Stimulated activated CD8-positive, alpha-beta memory T cell treated with anti-CD3 and anti-CD28 coated beads, Interleukin-15, amount 100 ng/mL, for 1 hour (primary cell): ENCODE data around the gene MST1R.
A peak's percentile ranks its signal among the peaks of the same experiment; 100 is the strongest.
"Not testable (repeated sequence)": the region's sequence is repeated elsewhere in the genome, so short reads cannot be mapped to it uniquely, and the experiment has no call there.

Experiments used
- DNase-seq: peaks from one replicate; pipeline ENCODE4 v3.0.0-alpha.2; 2020; ENCODE audit warnings: low read depth

MST1R gene

GRCh38 chr3:49903451-49904424 lies at the start of gene MST1R:
TSS of gene MST1R (minus strand) at chr3:49903873. CDS start at chr3:49903609, 264 bp downstream.
- peak; percentile 57 for DNase-seq

GRCh38 chr3:49952924-49953323 lies 49.3 kb upstream of the MST1R start:
- DNase-seq, result no peak

GRCh38 chr3:49942651-49943050 lies 39.0 kb upstream of the MST1R start:
- no peak for DNase-seq

GRCh38 chr3:49940667-49941249 lies 37.1 kb upstream of the MST1R start:
- no peak for DNase-seq

GRCh38 chr3:49939858-49940666 lies 36.4 kb upstream of the MST1R start, which contains the start of gene RBM6:
TSS of gene RBM6 (plus strand) at chr3:49940150. CDS start at chr3:49962642, 22,492 bp downstream.
- peak; percentile 84 for DNase-seq

GRCh38 chr3:49937090-49937489 lies 33.4 kb upstream of the MST1R start:
- no peak for DNase-seq

GRCh38 chr3:49932281-49932680 lies 28.6 kb upstream of the MST1R start:
- not testable (repeated sequence) for DNase-seq

- DNase-seq, result no peak
Observed at GRCh38 chr3:49930922-49931321, 27.2 kb upstream of the MST1R start.

- DNase-seq, result no peak
Observed at GRCh38 chr3:49930168-49930690, 26.6 kb upstream of the MST1R start.

GRCh38 chr3:49929291-49930167 lies 25.9 kb upstream of the MST1R start, which contains the start of gene MON1A:
TSS of gene MON1A (minus strand) at chr3:49929811. CDS start at chr3:49913346, 16,465 bp downstream.
- DNase-seq, result peak; percentile 76

GRCh38 chr3:49928481-49929017 lies 24.9 kb upstream of the MST1R start:
- DNase-seq, result no peak

- DNase-seq, result no peak
Observed at GRCh38 chr3:49927798-49928197, 24.1 kb upstream of the MST1R start.

GRCh38 chr3:49926117-49926728 lies 22.6 kb upstream of the MST1R start:
- no peak for DNase-seq

GRCh38 chr3:49925485-49925884 lies 21.8 kb upstream of the MST1R start:
- no peak for DNase-seq

- no peak for DNase-seq
Observed at GRCh38 chr3:49924683-49925082, 21.0 kb upstream of the MST1R start.

- not testable (repeated sequence) for DNase-seq
Observed at GRCh38 chr3:49917806-49918590, 14.3 kb upstream of the MST1R start.

- no peak for DNase-seq
Observed at GRCh38 chr3:49916686-49917085, 13.0 kb upstream of the MST1R start.

- no peak for DNase-seq
Observed at GRCh38 chr3:49914906-49915305, 11.2 kb upstream of the MST1R start.

GRCh38 chr3:49912881-49913281 lies 9.2 kb upstream of the MST1R start:
- DNase-seq, result no peak
